Neuronal stem cell (in vitro differentiated cells): Measurements from ENCODE around the gene VSTM4.

ENCODE experiments used
- DNase-seq: peaks from one replicate; pipeline ENCODE4 v3.0.0-alpha.2; 2013; ENCODE audit warnings: low spot score
- H2AFZ ChIP-seq: one replicate; pipeline ENCODE4 v1.6.1; 2013; ENCODE audit warnings: mild to moderate bottlenecking, low read length, inconsistent platforms
- H2AK5ac ChIP-seq: 2 replicates; pipeline ENCODE4 v1.6.1; 2013; ENCODE audit warnings: low read depth, mild to moderate bottlenecking, inconsistent platforms, low read length, moderate library complexity, mixed read lengths
- H2BK120ac ChIP-seq: 2 replicates; pipeline ENCODE4 v1.6.1; 2013; ENCODE audit warnings: low read depth, mild to moderate bottlenecking, inconsistent platforms, low read length, moderate library complexity, mixed read lengths
- H2BK12ac ChIP-seq: one replicate; pipeline ENCODE4 v1.6.1; 2013; ENCODE audit warnings: low read length, inconsistent platforms
- H2BK15ac ChIP-seq: 2 replicates; pipeline ENCODE4 v1.6.1; 2013; ENCODE audit warnings: mild to moderate bottlenecking, low read length, inconsistent platforms, mixed read lengths
- H2BK5ac ChIP-seq: one replicate; pipeline ENCODE4 v1.6.1; 2013; ENCODE audit warnings: inconsistent platforms, mild to moderate bottlenecking, low read length, moderate library complexity
- H3K14ac ChIP-seq: one replicate; pipeline ENCODE4 v1.6.1; 2013; ENCODE audit warnings: low read length, inconsistent platforms
- H3K18ac ChIP-seq: 2 replicates; pipeline ENCODE4 v1.6.1; 2013; ENCODE audit warnings: low read length, inconsistent platforms
- H3K23ac ChIP-seq: 2 replicates; pipeline ENCODE4 v1.6.1; 2013; ENCODE audit warnings: low read depth, mild to moderate bottlenecking, mixed read lengths, low read length, inconsistent platforms; ENCODE audit not compliant: poor library complexity
- H3K27ac ChIP-seq: replicated peaks from 3 replicates; pipeline ENCODE4 v1.5.1; 2013; ENCODE audit warnings: low read length, inconsistent platforms
- H3K27me3 ChIP-seq, 3 experiments: 2 replicates each; pipeline ENCODE4 v1.6.1; 2013; ENCODE audit warnings: low read length in 3 of 3, mild to moderate bottlenecking in 2 of 3, inconsistent platforms in 1 of 3, low read depth in 1 of 3, mixed read lengths in 1 of 3, moderate library complexity in 1 of 3; ENCODE audit not compliant: control insufficient read depth in 3 of 3, insufficient read depth in 3 of 3
- H3K36me3 ChIP-seq, 2 donors: replicated peaks in 1 of 2; 2 replicates each; pipeline ENCODE4 v1.6.1; 2013; ENCODE audit warnings: low read length in 2 of 2; ENCODE audit not compliant: control insufficient read depth in 2 of 2, insufficient read depth in 2 of 2
- H3K4ac ChIP-seq: 2 replicates; pipeline ENCODE4 v1.6.1; 2013; ENCODE audit warnings: inconsistent platforms, mild to moderate bottlenecking, low read length, moderate library complexity
- H3K4me1 ChIP-seq, 2 donors: 1 replicate in 1 of 2; 2 replicates in 1 of 2; pipeline ENCODE4 v1.6.1; 2013; ENCODE audit warnings: low read length in 2 of 2, low read depth in 1 of 2; ENCODE audit not compliant: control insufficient read depth in 2 of 2, insufficient read depth in 1 of 2
- H3K4me2 ChIP-seq: one replicate; pipeline ENCODE4 v1.6.1; 2013; ENCODE audit warnings: mild to moderate bottlenecking, low read length, inconsistent platforms; ENCODE audit not compliant: insufficient read depth, poor library complexity, severe bottlenecking
- H3K4me3 ChIP-seq, 2 donors: 2 replicates each; pipeline ENCODE4 v1.5.1; 2013; ENCODE audit warnings: low read length in 2 of 2, mild to moderate bottlenecking in 2 of 2, inconsistent platforms in 1 of 2, moderate library complexity in 1 of 2
- H3K79me1 ChIP-seq: one replicate; pipeline ENCODE4 v1.6.1; 2013; ENCODE audit warnings: low read depth, mild to moderate bottlenecking, inconsistent platforms, low read length, moderate library complexity
- H3K9ac ChIP-seq: one replicate; pipeline ENCODE4 v1.6.1; 2013; ENCODE audit warnings: mild to moderate bottlenecking, low read depth, low read length, inconsistent platforms; ENCODE audit not compliant: poor library complexity
- H3K9me3 ChIP-seq, 2 donors: replicated peaks in 1 of 2; 2 replicates each; pipeline versions ENCODE3 to v1.6.1; 2013; ENCODE audit warnings: low read length in 2 of 2, mild to moderate bottlenecking in 2 of 2, inconsistent platforms in 1 of 2, low read depth in 1 of 2, mixed read lengths in 1 of 2, moderate library complexity in 1 of 2; ENCODE audit not compliant: control insufficient read depth in 2 of 2, insufficient read depth in 1 of 2
- H4K8ac ChIP-seq: one replicate; pipeline ENCODE4 v1.6.1; 2013; ENCODE audit warnings: low read depth, mild to moderate bottlenecking, inconsistent platforms, low read length, moderate library complexity
- H4K91ac ChIP-seq: one replicate; pipeline ENCODE4 v1.6.1; 2013; ENCODE audit warnings: low read length, low read depth, mild to moderate bottlenecking, inconsistent platforms; ENCODE audit not compliant: poor library complexity
- WGBS, 2 donors: extraction: QIAGEN DNeasy Blood & Tissue Kit; methylation state at CpG; one replicate each; pipeline ENCODE4 v1.1.7; 2013; ENCODE audit warnings: missing lambda C conversion rate in 2 of 2, mixed read lengths in 1 of 2; ENCODE audit not compliant: insufficient read length in 2 of 2, insufficient replicate concordance in 1 of 2; ENCODE audit errors: extremely low coverage in 2 of 2; 5-methylcytosine and 5-hydroxymethylcytosine counted together

Gene VSTM4

DNA sequence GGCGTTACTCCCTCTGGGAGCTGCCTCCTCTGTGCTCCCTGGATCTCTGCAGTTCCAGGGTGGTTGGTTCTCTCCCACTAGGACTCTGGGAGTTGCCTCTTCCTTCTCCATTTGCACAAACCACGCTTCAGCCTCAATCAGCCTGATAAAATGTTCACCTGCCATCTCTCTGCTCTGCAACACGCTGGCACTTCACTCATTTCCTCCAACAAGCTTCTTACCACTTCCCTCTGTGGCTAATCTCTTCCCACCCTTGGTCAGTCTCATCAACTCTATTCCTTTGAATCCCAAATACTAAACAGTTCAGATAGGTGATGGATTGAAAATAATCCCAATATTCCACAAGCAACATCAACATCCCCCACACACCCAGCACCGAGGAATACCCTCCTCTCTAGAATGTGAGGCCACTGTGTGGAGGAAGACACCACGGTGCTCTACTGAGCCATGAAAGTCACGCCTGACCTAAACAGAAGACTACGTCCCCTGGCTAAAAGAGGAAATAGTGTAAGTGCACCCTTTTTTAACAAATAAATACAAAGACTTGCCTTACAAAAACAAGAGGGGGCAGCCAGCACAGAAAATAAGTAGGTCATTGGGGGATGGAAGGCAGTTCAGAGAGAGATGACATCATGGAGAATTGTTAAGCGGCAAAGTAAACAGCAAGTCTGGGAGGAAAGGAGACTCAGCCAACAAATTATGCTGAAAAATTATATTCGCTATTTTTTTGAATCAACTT is 20.4 kb upstream of the VSTM4 start:
- Histone ChIP-seq H3K4ac (no peak overlapping the region), H3K18ac (no peak overlapping the region), H3K79me1 (no peaks in the 10 kb centered on the region), H4K91ac (no peak overlapping the region), H3K4me2 (no peak overlapping the region), H2AFZ (no peak overlapping the region), H3K9me3 (no peaks in the 10 kb centered on the region), H3K14ac (no peak overlapping the region), H2BK12ac (no peak overlapping the region), H3K9ac (no peak overlapping the region), H4K8ac (no peak overlapping the region), H2AK5ac (no peak overlapping the region), H2BK120ac (no peak overlapping the region), H3K27ac (no peak overlapping the region), H3K27me3 (peaks cover 0 to 2% (median 0%) of the 10 kb centered on the region in 3 experiments), H3K36me3 (no peaks in the 10 kb centered on the region), H3K23ac (no peak overlapping the region), H3K4me1 (peaks cover 0 to 2% of the 10 kb centered on the region in 2 donors), H2BK5ac (no peak overlapping the region), H3K4me3 (no peak overlapping the region), H2BK15ac (no peak overlapping the region)
- WGBS, 2 donors = no CpG with 5 or more reads among the region's 9 CpGs
- DNase-seq = no peak

DNA sequence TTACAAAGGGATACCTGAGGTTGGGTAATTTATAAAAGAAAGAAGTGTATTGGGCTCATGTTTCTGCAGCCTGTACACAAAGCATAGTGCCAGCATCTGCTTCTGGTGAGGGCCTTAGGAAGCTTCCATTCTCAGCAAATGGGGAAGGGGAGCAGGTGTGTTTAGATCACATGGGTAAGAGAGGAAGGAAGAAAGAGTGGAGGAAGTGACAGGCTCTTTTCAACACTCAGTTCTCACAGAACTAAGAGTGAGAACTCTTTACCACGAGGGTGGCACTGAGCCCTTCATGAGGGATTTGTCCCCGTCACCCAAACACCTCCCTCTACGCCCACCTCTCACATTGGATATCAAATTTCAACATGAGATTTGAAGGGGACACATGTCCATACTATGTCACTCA is 19.0 kb upstream of the VSTM4 start:
- H3K4me3 ChIP-seq = no peak overlapping the region
- no peak overlapping the region for H3K4me2 ChIP-seq
- H3K14ac ChIP-seq = no peak overlapping the region
- H2BK12ac ChIP-seq = no peak overlapping the region
- peaks cover 0 to 2% of the 10 kb centered on the region in 2 donors for H3K4me1 ChIP-seq
- H2BK120ac ChIP-seq = no peak overlapping the region
- H4K91ac ChIP-seq = no peak overlapping the region
- no peak overlapping the region for H3K9ac ChIP-seq
- no peak overlapping the region for H2AFZ ChIP-seq
- H3K36me3 ChIP-seq = no peaks in the 10 kb centered on the region
- H3K23ac ChIP-seq = no peak overlapping the region
- H4K8ac ChIP-seq = no peak overlapping the region
- no peaks in the 10 kb centered on the region for H3K79me1 ChIP-seq
- H2BK5ac ChIP-seq = no peak overlapping the region
- H3K4ac ChIP-seq = no peak overlapping the region
- H3K27me3 ChIP-seq = peaks cover 0 to 2% (median 0%) of the 10 kb centered on the region in 3 experiments
- no peak overlapping the region for H3K27ac ChIP-seq
- WGBS, 2 donors = no CpG with 5 or more reads among the region's 3 CpGs
- H2AK5ac ChIP-seq = no peak overlapping the region
- no peaks in the 10 kb centered on the region for H3K9me3 ChIP-seq
- no peak overlapping the region for H2BK15ac ChIP-seq
- no peak for DNase-seq
- no peak overlapping the region for H3K18ac ChIP-seq

DNA sequence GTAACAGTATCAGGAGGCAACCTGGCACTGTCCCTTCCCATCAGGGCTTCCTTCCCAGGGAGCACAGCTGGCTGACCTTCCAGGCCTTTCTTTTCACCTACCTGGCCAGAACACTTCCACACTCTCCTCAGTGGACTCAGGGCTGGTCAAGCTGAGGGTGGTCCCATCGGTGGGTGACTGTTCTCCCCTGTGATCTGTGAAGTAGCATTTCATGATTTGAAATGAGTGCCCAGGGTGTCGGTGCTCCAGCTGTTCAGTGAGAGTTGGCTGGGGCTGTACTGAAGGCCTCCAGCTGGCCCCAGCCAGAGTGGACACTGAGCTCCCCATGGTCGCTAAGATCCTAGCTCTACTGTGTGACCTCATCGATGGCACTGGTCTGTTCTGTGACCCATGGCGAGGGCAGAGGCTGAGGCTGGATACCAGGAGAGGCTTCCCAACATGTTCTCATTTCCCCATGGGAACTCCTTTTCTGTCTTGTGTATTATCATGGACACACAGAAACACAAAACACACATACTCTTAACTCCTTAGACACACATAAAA is 18.5 kb upstream of the VSTM4 start, which contains the start of gene FAM170B:
Gene FAM170B (minus strand): TSS at position 316 of the 543 bp plus-strand sequence. CDS start 103 bp downstream, at position 213.
- Histone ChIP-seq H3K4me2 (no peak within 1 kb of the TSS), H3K4me3 (no peak within 1 kb of the TSS), H2BK5ac (no peak within 1 kb of the TSS), H4K8ac (no peak within 1 kb of the TSS), H4K91ac (no peak within 1 kb of the TSS), H3K27me3 (peaks cover 0 to 2% (median 0%) of the 10 kb centered on the region in 3 experiments), H2AK5ac (no peak within 1 kb of the TSS), H3K18ac (no peak within 1 kb of the TSS), H3K9ac (no peak within 1 kb of the TSS), H3K9me3 (no peaks in the 10 kb centered on the region), H3K79me1 (no peaks in the 10 kb centered on the region), H3K36me3 (no peaks in the 10 kb centered on the region), H3K14ac (no peak within 1 kb of the TSS), H3K23ac (no peak within 1 kb of the TSS), H2AFZ (no peak within 1 kb of the TSS), H2BK12ac (no peak within 1 kb of the TSS), H2BK120ac (no peak within 1 kb of the TSS), H3K27ac (no peak within 1 kb of the TSS), H3K4me1 (peaks cover 0 to 2% of the 10 kb centered on the region in 2 donors), H2BK15ac (no peak within 1 kb of the TSS), H3K4ac (no peak within 1 kb of the TSS)
- no CpG with 5 or more reads among the region's 5 CpGs for WGBS, 2 donors
- no peak for DNase-seq

DNA sequence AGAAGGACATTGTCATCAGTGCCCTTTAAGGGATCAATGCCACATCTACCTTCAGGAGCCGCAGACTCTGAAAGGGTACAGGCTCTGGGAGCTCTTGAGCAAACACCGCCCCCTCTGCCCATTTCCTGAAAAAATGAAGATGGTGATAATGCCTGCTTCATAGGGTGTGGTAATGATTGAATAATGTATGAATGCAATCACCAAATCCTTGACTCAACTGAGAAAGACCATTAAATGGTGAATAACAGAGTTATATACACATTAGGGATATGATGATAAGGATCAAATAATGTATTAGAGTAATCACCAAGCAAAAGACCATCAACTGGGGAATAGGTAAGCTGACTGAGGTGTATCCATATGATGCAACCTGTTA is 17.0 kb upstream of the VSTM4 start:
- Histone ChIP-seq H3K9me3 (no peaks in the 10 kb centered on the region), H3K79me1 (no peaks in the 10 kb centered on the region), H3K4ac (no peak overlapping the region), H3K9ac (no peak overlapping the region), H2AFZ (no peak overlapping the region), H4K8ac (no peak overlapping the region), H2AK5ac (no peak overlapping the region), H3K36me3 (no peaks in the 10 kb centered on the region), H3K27ac (no peak overlapping the region), H3K27me3 (peaks cover 0 to 2% (median 0%) of the 10 kb centered on the region in 3 experiments), H3K4me3 (no peak overlapping the region), H3K4me2 (no peak overlapping the region), H2BK15ac (no peak overlapping the region), H2BK5ac (no peak overlapping the region), H4K91ac (no peak overlapping the region), H2BK120ac (no peak overlapping the region), H3K23ac (no peak overlapping the region), H3K4me1 (peaks cover 0 to 2% of the 10 kb centered on the region in 2 donors), H2BK12ac (no peak overlapping the region), H3K14ac (no peak overlapping the region), H3K18ac (no peak overlapping the region)
- WGBS, 2 donors = no CpG with 5 or more reads among the region's 2 CpGs
- DNase-seq = no peak
